Left colon (tissue), 2 donors: ENCODE data around the gene ATP8B3. TPM values are rescaled to one million over a fixed set of nuclear protein-coding genes. Genes with fewer than 3 reads are reported as not detected.
A peak's percentile ranks its signal among the peaks of the same experiment; 100 is the strongest.

Experiments
- ATAC-seq: fragments of 200-7000 bp; cut with Tn5 transposase; one replicate; pipeline ENCODE4 v1.9.1; 2020; ENCODE audit warnings: mild to moderate bottlenecking, moderate library complexity
- DNase-seq, 2 donors: peaks; one replicate each; pipeline ENCODE4 v3.0.0-alpha.2; 2020
- intact Hi-C, 2 donors: fragments of 100-400 bp; cut with DNase I in 1 of 2; cut with micrococcal nuclease in 1 of 2; formaldehyde crosslinking; loops; one replicate each; pipeline versions ENCODE4 v1.11.2 to v1.14.0; 2022; cut with DNase I, micrococcal nuclease
- total RNA-seq, 2 donors: library from RNA; stranded (reverse); fragmentation: NEBNext Ultra II Directional; extraction: Animal tissue kit (Norgen Biotek cat#: 25700); gene quantifications; one replicate each; pipeline ENCODE4 v1.2.1, GENCODE V29; 2021
- donor health status: DM: no; HTN: no; CAD: no.
- donor health status: DM: yes; HTN: yes; CAD: no.

ATP8B3 gene
- total RNA-seq, 2 donors from 2014 or later, result 0.52 to 0.84 TPM

- DNase-seq (no peak), ATAC-seq (no peak)
- intact Hi-C loops, result no loop called here
Measured at GRCh38 chr19:1783354-1783753, 28.7 kb downstream of the ATP8B3 start.

GRCh38 chr19:1782521-1782920 lies 29.6 kb downstream of the ATP8B3 start:
- DNase-seq (no peak), ATAC-seq (no peak)
- intact Hi-C loops, result no loop called here

GRCh38 chr19:1780272-1780958 lies 31.7 kb downstream of the ATP8B3 start:
- no peak for DNase-seq
- no peak for ATAC-seq
- intact Hi-C loops, result no loop called here

GRCh38 chr19:1779574-1779973 lies 32.5 kb downstream of the ATP8B3 start:
- ATAC-seq (no peak), DNase-seq (no peak)
- intact Hi-C loops, result no loop called here

GRCh38 chr19:1777149-1777548 lies 34.9 kb downstream of the ATP8B3 start:
- DNase-seq (no peak), ATAC-seq (no peak)
- intact Hi-C loops, result no loop called here

GRCh38 chr19:1776606-1777147 lies 35.4 kb downstream of the ATP8B3 start:
- intact Hi-C loops, result no loop called here
- ATAC-seq, result no peak

GRCh38 chr19:1775951-1776605 lies 36.0 kb downstream of the ATP8B3 start:
- DNase-seq (no peak), ATAC-seq (no peak)
- intact Hi-C loops, result no loop called here

More at GRCh38 chr19:1776606-1777147, 35.4 kb downstream of the ATP8B3 start:
- no peak for DNase-seq

GRCh38 chr19:1774989-1775772 lies 36.9 kb downstream of the ATP8B3 start:
- intact Hi-C loops, result no loop called here
- ATAC-seq (no peak), DNase-seq (no peak)

GRCh38 chr19:1773184-1773583 lies 38.9 kb downstream of the ATP8B3 start:
- no peak for DNase-seq
- peak; percentile 31 for ATAC-seq
- intact Hi-C loops, result no loop called here

- intact Hi-C loops, result no loop called here
- no peak for DNase-seq
- ATAC-seq, result no peak
Measured at GRCh38 chr19:1770866-1771576, 41.1 kb downstream of the ATP8B3 start.

GRCh38 chr19:1769645-1769985 lies 42.5 kb downstream of the ATP8B3 start:
- no peak for ATAC-seq
- intact Hi-C loops, result loop anchor here (10.0 kb wide), 2 partner anchors 95 to 225 kb away; no protein-coding TSS in a partner anchor
- DNase-seq, result no peak

- ATAC-seq, result no peak
- no peak for DNase-seq
- intact Hi-C loops, result loop anchor here (10.0 kb wide), 2 partner anchors 94 to 224 kb away; no protein-coding TSS in a partner anchor
Measured at GRCh38 chr19:1768918-1769644, 43.0 kb downstream of the ATP8B3 start.

GRCh38 chr19:1768248-1768647 lies 43.8 kb downstream of the ATP8B3 start:
- intact Hi-C loops, result loop anchor here (10.0 kb wide), 2 partner anchors 93 to 223 kb away; no protein-coding TSS in a partner anchor
- DNase-seq (peak in 1 of 2 donors; percentile 22), ATAC-seq (no peak)

GRCh38 chr19:1767464-1767933 lies 44.6 kb downstream of the ATP8B3 start:
- ATAC-seq (peak; percentile 67), DNase-seq (peak in 1 of 2 donors; percentile 45)
- intact Hi-C loops, result loop anchor here (10.0 kb wide), 2 partner anchors 93 to 223 kb away; no protein-coding TSS in a partner anchor

- no peak for DNase-seq
- ATAC-seq, result no peak
- intact Hi-C loops, result loop anchor here (10.0 kb wide), 2 partner anchors 92 to 222 kb away; no protein-coding TSS in a partner anchor
Measured at GRCh38 chr19:1766800-1767352, 45.2 kb downstream of the ATP8B3 start.

- intact Hi-C loops, result loop anchor here (10.0 kb wide), 2 partner anchors 91 to 221 kb away; no protein-coding TSS in a partner anchor
- DNase-seq (no peak), ATAC-seq (no peak)
Measured at GRCh38 chr19:1765904-1766799, 45.9 kb downstream of the ATP8B3 start.
